Uterus (tissue), 2 donors: Measurements from ENCODE around the gene TRANK1.

Experiments used
- CTCF ChIP-seq, 4 experiments: fragments of 200-600 bp in 2 of 4; fragments of 450-650 bp in 2 of 4; sonication (generic) in 2 of 4; IDR thresholded peaks; one replicate each; pipeline ENCODE4 v1.5.1; 2016 to 2019; ENCODE audit warnings: antibody characterized with exemption in 4 of 4, mild to moderate bottlenecking in 2 of 4, moderate library complexity in 1 of 4
- POLR2A ChIP-seq, 2 donors: fragments of 450-650 bp; IDR thresholded peaks; one replicate each; pipeline ENCODE4 v1.6.1; 2016; ENCODE audit warnings: antibody characterized with exemption in 2 of 2, mild to moderate bottlenecking in 1 of 2, moderate library complexity in 1 of 2

GRCh38 chr3:36892457-36893136 is 52.3 kb downstream of the TRANK1 start:
- TF ChIP-seq CTCF (IDR thresholded peaks at IDR 0.05), result no peak
- TF ChIP-seq POLR2A (IDR thresholded peaks at IDR 0.05), result no peak
